ENCODE data around the gene TMEM45B.
"Not testable (repeated sequence)": the region's sequence is repeated elsewhere in the genome, so short reads cannot be mapped to it uniquely, and the experiment has no call there.

The TMEM45B gene

GRCh38 chr11:129813231-129813791, 2.3 kb upstream of the TMEM45B start:
- no peak for DNase-seq

DNA sequence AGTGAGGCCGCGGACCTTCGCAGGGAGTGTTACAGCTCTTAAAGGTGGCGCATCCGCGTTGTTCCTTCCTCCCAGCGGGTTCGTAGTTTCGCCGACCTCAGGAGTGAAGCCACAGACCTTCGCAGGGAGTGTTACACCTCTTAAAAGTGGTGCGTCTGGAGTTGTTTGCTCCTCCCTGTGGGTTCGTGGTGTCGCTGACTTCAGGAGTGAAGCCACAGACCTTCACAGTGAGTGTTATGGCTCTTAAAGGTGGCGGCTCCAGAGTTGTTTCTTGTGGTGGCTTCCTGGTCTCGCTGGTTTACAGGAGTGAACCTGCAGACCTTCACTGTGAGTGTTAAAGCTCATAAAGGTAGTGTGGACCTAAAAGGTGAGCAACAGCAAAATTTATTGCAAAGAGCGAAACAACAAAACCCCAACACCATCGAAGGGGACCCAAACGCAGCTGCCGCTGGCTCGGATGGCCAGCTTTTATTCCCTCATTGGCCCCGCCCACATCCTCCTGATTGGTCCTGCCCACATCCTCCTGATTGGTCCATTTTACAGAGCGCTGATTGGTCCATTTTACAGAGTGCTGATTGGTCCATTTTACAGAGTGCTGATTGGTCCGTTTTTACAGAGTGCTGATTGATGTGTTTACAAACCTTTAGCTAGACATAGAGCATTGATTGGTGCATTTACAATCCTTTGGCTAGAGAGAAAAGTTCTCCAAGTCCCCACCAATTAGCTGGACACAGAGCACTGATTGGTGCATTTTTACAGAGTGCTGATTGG, 1.2 kb upstream of the TMEM45B start:
- DNase-seq, result peak; percentile 87

DNA sequence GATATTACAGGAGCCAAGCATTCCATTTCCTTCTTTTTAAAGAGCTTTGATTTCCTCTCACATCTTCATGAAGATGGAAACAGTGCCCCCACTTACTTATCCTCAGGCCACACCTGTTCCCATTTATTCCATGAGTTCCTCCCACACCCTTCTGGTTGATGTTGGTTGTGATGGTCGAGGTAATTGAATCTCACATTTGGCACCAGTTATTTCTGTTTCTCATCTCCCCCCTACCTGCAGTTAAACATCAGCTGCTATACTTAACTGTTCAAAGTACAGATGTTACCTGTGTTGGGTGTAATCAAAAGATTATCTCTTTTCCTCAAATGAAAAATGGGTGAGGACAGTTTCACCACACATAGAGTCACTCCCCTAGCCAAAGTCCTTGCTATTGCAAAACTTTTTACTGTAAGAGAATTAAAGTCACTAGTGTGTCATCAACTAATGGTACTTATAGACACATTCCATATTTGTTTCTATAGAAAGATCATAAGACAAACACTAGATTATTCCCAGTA, 1.9 kb downstream of the TMEM45B start:
- no peak for DNase-seq

DNA sequence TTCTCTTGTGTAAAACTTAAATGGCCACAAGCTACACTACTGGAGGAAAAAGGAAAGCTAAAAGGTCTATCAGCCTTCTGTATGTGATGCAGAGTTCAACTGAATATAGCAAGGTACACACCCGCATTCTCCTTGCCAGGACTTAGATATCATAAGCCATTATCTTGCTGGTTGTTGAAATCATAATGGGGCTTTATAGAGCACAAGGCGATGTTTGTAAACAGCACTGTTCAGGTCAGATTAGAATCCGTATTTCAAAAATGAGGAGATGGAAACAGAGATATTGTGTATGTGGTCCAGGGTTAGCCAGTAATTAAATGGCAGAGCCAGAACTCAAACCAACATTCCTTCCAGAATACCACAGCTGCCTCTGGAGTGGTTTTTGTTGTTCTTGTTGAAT, 2.6 kb downstream of the TMEM45B start:
- DNase-seq, result not testable (repeated sequence)

DNA sequence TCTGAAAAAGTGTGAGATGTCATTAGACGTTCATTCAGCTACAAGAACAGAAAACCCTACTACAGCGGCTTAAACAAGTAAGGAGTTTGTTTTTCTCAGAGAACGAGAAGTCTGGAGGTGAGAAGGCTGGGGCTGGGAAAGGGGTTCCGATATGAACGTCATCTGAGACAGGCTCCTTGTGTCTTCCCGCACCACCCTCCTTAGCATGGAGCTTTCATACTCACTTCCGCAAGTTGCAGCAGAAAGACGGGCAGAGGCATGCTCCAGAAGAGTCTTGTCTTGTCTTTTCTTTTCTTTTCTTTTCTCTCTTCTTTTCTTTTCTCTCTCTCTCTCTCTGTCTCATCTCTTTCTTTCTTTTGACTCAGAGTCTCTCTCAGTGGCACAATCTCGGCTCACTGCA, 3.6 kb downstream of the TMEM45B start:
- DNase-seq, result no peak

- not testable (repeated sequence) for DNase-seq
Measured at GRCh38 chr11:129820228-129820627, 4.6 kb downstream of the TMEM45B start.

DNA sequence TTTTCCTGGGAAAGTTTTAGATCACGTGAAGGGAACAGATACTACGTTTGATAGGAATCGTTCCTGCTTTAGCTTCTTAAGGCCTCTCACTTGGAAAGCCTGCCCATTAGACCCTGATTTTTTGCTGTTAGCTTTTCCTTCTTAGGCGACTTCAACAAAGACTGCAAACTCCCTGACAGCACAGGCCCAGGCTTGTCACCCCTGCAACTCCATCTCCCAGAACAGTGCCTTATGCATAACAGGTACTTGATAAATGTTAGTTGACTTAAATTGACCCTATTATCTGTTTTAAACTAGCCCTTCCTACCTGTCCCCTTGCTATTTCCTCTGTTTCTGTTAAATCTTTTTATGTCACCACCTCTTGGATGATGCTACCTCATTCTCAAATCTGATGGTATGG, 7.6 kb downstream of the TMEM45B start:
- not testable (repeated sequence) for DNase-seq

DNA sequence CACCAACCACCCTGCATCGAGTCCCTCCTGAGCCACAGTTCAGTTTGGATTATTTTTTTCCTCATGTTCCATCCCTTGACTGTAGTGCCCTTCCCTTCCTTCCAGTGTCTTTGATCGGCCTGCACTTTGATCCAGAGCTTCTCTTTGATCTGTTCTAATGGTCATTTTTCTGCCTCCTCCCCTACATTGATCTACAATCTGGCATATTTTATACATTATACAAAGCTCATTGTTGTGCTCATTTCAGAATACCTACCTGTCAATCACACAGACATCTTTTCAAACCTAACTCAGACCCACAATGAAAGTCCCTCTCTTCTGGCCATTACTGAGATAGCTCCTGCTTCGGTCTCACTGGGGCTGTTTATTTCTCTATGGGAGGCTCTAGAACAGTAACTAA, 8.2 kb downstream of the TMEM45B start:
- not testable (repeated sequence) for DNase-seq

- no peak for DNase-seq
Measured at GRCh38 chr11:129825380-129825779, 9.7 kb downstream of the TMEM45B start.

- no peak for DNase-seq
Measured at GRCh38 chr11:129828301-129828836, 12.7 kb downstream of the TMEM45B start.

- not testable (repeated sequence) for DNase-seq
Measured at GRCh38 chr11:129829497-129829896, 13.8 kb downstream of the TMEM45B start.

DNA sequence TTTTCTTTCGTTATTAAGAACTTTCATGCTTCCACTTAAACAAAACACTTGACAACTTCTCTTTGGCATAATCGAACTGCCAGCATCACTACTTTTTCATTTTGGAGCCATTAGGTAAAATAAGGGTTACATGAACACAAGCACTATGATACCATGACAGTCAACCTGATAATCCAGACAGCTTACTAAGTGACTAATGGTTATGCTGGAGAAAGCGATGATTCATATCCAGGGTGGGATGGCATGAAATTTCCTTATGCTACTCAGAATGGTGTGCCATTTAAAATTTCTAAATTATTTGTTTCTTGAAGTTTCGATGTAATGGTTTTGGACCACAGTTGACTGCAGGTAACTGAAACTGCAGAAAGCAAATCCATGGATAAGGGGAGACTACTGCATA, 15.6 kb downstream of the TMEM45B start:
- DNase-seq, result not testable (repeated sequence)

DNA sequence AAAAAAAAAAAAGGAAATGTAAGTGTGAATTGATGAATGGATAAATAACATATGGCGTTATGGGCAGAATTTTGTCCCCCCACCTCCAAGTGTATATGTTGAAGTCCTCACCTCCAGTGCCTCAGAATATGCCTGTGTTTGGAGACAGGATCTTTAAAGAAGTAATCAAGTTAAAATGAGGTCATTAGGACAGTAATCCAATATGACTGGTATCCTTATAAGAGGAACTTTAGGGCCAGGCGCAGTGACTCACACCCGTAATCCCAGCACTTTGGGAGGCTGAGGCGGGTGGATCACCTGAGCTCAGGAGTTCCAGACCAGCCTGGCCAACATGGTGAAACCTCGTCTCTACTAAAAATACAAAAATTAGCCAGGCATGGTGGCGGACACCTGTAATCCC, 17.6 kb downstream of the TMEM45B start:
- DNase-seq, result not testable (repeated sequence)

GRCh38 chr11:129836423-129836891, 20.8 kb downstream of the TMEM45B start:
- DNase-seq, result not testable (repeated sequence)

- DNase-seq, result no peak
Measured at GRCh38 chr11:129836979-129837378, 21.3 kb downstream of the TMEM45B start.

DNA sequence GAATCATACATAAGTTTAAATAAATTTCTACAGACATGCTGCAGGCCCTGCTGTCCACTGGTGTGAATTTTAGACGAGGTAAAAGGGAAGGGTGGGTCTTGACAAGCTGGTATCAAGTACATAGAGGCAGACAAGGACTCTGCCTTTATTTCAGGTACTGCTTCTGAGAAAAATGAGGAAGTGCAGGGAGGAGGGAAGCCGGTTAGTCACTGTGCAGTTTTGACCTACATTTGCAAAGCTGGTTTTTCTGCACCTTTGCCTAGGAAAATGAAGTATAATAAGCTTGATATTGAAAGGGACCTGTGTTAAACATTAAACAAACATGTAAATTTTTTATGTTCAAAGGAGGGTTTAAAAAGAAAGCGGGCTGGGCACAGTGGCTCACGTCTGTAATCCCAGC, 24.6 kb downstream of the TMEM45B start:
- no peak for DNase-seq

GRCh38 chr11:129842138-129842537, 26.5 kb downstream of the TMEM45B start:
- no peak for DNase-seq

- DNase-seq, result peak; percentile 29
Measured at GRCh38 chr11:129846508-129847335, 31.1 kb downstream of the TMEM45B start.

DNA sequence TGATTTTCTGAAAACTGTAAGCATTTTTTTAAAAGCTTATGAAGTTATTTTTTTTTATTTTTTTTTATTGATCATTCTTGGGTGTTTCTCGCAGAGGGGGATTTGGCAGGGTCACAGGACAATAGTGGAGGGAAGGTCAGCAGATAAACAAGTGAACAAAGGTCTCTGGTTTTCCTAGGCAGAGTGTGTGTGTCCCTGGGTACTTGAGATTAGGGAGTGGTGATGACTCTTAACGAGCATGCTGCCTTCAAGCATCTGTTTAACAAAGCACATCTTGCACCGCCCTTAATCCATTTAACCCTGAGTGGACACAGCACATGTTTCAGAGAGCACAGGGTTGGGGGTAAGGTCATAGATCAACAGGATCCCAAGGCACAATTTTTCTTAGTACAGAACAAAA, 31.7 kb downstream of the TMEM45B start:
- not testable (repeated sequence) for DNase-seq

GRCh38 chr11:129849447-129850130, 33.9 kb downstream of the TMEM45B start:
- DNase-seq, result no peak

- DNase-seq, result no peak
Measured at GRCh38 chr11:129852125-129852740, 36.6 kb downstream of the TMEM45B start.
